ENCODE results near the gene COL25A1.
"Not testable (repeated sequence)": the region's sequence is repeated elsewhere in the genome, so short reads cannot be mapped to it uniquely, and the experiment has no call there.

Gene COL25A1

GRCh38 chr4:108940149-108940548 is 362.3 kb downstream of the COL25A1 start:
- no peaks in the 10 kb centered on the region for H4K20me1 ChIP-seq
- TF ChIP-seq Cebpa-rat (IDR thresholded peaks at IDR 0.05): no peak
- H3K4me2 ChIP-seq: no peak overlapping the region

GRCh38 chr4:108937066-108937465 is 365.4 kb downstream of the COL25A1 start:
- H3K4me3 ChIP-seq: no peak overlapping the region
- H3K4me2 ChIP-seq: no peak overlapping the region
- H3K9ac ChIP-seq: no peak overlapping the region
- no peaks in the 10 kb centered on the region for H3K9me3 ChIP-seq
- no peaks in the 10 kb centered on the region for H4K20me1 ChIP-seq
- H3K27ac ChIP-seq: no peak overlapping the region
- 0 out of 2 replicates have a peak, but pooled peaks cover 6% of the 10 kb centered on the region for H3K4me1 ChIP-seq
- H3K36me3 ChIP-seq: no peaks in the 10 kb centered on the region
- no peak for TF ChIP-seq Cebpa-rat (IDR thresholded peaks at IDR 0.05)
- H3K27me3 ChIP-seq: no peaks in the 10 kb centered on the region

More at GRCh38 chr4:108940149-108940548, 362.3 kb downstream of the COL25A1 start:
- Histone ChIP-seq H3K27ac (no peak overlapping the region), H3K4me1 (0 out of 2 replicates have a peak, but pooled peaks cover 6% of the 10 kb centered on the region), H3K4me3 (no peak overlapping the region), H3K27me3 (no peaks in the 10 kb centered on the region), H3K36me3 (no peaks in the 10 kb centered on the region), H3K9me3 (no peaks in the 10 kb centered on the region), H3K9ac (no peak overlapping the region)

- H4K20me1 ChIP-seq, H3K4me3 ChIP-seq, H3K9me3 ChIP-seq, H3K4me1 ChIP-seq, H3K9ac ChIP-seq, H3K27me3 ChIP-seq, H3K4me2 ChIP-seq, H3K36me3 ChIP-seq, H3K27ac ChIP-seq: not testable (repeated sequence)
Observed at GRCh38 chr4:108933925-108934324, 368.5 kb downstream of the COL25A1 start.

DNA sequence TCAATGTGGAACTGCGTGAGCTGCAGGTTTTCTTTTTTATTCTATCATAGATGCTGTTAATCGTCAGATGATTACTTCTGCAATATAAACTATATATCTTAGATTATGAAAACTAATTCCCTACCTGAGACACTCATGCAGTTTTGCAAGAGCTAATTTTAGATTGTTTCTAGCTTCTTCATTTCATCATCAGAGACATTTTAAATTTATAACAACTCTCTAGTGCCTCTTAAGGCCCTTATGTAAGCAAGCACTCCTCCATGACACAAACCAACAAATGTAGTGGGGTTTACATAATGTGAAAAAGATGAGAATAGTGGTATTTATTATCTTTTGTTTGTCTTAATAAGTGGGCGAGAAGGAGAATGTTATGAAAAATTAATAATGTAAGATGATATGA is 369.4 kb downstream of the COL25A1 start:
- Histone ChIP-seq H3K4me3 (no peak overlapping the region), H3K9me3 (no peaks in the 10 kb centered on the region), H3K36me3 (no peaks in the 10 kb centered on the region), H3K27ac (no peak overlapping the region), H3K27me3 (no peaks in the 10 kb centered on the region), H3K4me1 (no peaks in the 10 kb centered on the region), H3K9ac (no peak overlapping the region), H3K4me2 (no peak overlapping the region), H4K20me1 (no peaks in the 10 kb centered on the region)
- no peak for TF ChIP-seq Cebpa-rat (IDR thresholded peaks at IDR 0.05)

DNA sequence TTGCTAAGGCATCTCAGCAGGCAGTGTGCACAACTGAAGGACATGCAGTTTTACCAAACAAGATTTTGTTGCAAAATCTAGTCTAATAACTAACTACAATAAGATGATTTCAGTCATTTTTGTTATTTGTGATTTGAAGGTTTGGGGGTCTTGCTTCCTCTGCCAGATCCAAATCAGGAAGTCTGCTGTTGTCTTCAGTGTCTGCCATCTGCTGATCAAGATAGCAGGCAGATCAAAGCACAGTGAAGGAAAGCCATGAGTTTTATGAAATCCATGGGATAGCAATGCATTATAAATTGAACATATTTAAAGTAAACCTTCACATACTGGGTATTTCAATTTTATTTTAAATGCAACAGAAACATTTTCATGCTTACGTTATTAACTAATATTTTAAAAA is 370.5 kb downstream of the COL25A1 start:
- Histone ChIP-seq H3K27me3 (no peaks in the 10 kb centered on the region), H4K20me1 (no peaks in the 10 kb centered on the region), H3K9ac (no peak overlapping the region), H3K4me3 (no peak overlapping the region), H3K4me1 (no peaks in the 10 kb centered on the region), H3K27ac (no peak overlapping the region), H3K9me3 (no peaks in the 10 kb centered on the region), H3K4me2 (no peak overlapping the region), H3K36me3 (no peaks in the 10 kb centered on the region)
- no peak for TF ChIP-seq Cebpa-rat (IDR thresholded peaks at IDR 0.05)

DNA sequence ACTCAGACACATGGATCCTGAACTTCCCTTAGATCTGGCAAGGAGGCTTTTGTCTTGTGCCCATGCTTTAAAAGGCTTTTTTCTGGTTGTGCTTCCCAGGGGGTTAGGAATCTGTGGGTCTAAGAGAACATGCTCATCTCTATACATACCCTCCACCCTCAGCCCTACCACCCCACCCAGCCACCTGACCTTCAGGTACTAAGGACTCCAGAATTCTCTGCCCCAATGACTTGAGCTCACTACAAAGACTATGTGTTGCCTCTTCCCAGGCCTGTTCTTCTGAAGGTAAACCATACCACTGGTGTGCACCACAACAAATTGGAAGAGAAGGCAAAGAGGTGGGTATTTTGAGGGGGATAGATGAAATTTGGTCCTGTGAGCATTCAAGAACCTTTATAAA is 372.3 kb downstream of the COL25A1 start:
- H4K20me1 ChIP-seq: no peaks in the 10 kb centered on the region
- H3K36me3 ChIP-seq: no peaks in the 10 kb centered on the region
- no peak overlapping the region for H3K4me3 ChIP-seq
- H3K27ac ChIP-seq: no peak overlapping the region
- TF ChIP-seq Cebpa-rat (IDR thresholded peaks at IDR 0.05): no peak
- H3K4me2 ChIP-seq: no peak overlapping the region
- no peak overlapping the region for H3K9ac ChIP-seq
- no peaks in the 10 kb centered on the region for H3K9me3 ChIP-seq
- peaks cover 8% of the 10 kb centered on the region for H3K4me1 ChIP-seq
- no peaks in the 10 kb centered on the region for H3K27me3 ChIP-seq

- no peaks in the 10 kb centered on the region for H3K27me3 ChIP-seq
- H3K4me1 ChIP-seq: peaks cover 8% of the 10 kb centered on the region
- no peak overlapping the region for H3K9ac ChIP-seq
- no peak overlapping the region for H3K4me3 ChIP-seq
- H3K4me2 ChIP-seq: no peak overlapping the region
- H4K20me1 ChIP-seq: no peaks in the 10 kb centered on the region
- TF ChIP-seq Cebpa-rat (IDR thresholded peaks at IDR 0.05): no peak
- no peaks in the 10 kb centered on the region for H3K9me3 ChIP-seq
- H3K36me3 ChIP-seq: no peaks in the 10 kb centered on the region
- H3K27ac ChIP-seq: no peak overlapping the region
Observed at GRCh38 chr4:108926781-108927180, 375.7 kb downstream of the COL25A1 start.

- Histone ChIP-seq H3K9me3 (no peaks in the 10 kb centered on the region), H3K27ac (no peak overlapping the region), H3K4me1 (peaks cover 8% of the 10 kb centered on the region), H4K20me1 (no peaks in the 10 kb centered on the region), H3K4me3 (no peak overlapping the region), H3K36me3 (no peaks in the 10 kb centered on the region), H3K4me2 (peak overlapping the region; percentile 44), H3K27me3 (no peaks in the 10 kb centered on the region), H3K9ac (no peak overlapping the region)
- TF ChIP-seq Cebpa-rat (IDR thresholded peaks at IDR 0.05): no peak
Observed at GRCh38 chr4:108926061-108926460, 376.4 kb downstream of the COL25A1 start.

DNA sequence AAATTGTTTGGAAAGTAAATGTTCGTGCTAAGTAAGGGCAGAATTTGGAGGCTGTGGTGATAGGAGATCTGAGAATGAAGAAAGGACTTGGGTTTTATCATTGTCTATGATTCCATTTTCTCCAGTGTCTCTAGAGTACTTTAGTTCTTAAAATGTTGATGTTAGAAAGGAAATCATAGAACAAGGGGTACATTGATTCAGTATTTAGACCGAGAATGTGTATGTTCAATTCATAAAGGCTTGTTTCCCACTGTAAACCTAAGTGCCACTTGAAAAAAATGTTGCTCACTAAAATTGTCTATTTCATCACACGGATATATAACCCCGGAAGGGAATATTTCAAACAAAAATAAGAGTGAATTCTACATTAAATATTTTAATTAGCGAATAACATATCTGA is 380.3 kb downstream of the COL25A1 start:
- H3K4me3 ChIP-seq: no peak overlapping the region
- no peak overlapping the region for H3K27ac ChIP-seq
- no peaks in the 10 kb centered on the region for H4K20me1 ChIP-seq
- H3K9ac ChIP-seq: no peak overlapping the region
- peaks cover 8% of the 10 kb centered on the region for H3K4me1 ChIP-seq
- no peaks in the 10 kb centered on the region for H3K27me3 ChIP-seq
- no peak overlapping the region for H3K4me2 ChIP-seq
- no peaks in the 10 kb centered on the region for H3K9me3 ChIP-seq
- TF ChIP-seq Cebpa-rat (IDR thresholded peaks at IDR 0.05): no peak
- H3K36me3 ChIP-seq: no peaks in the 10 kb centered on the region

- Histone ChIP-seq H3K4me1 (no peaks in the 10 kb centered on the region; the same call in 1 of the 2 replicates), H3K36me3 (no peaks in the 10 kb centered on the region), H3K4me2 (no peak overlapping the region), H3K4me3 (no peak overlapping the region), H3K9me3 (no peaks in the 10 kb centered on the region), H3K27me3 (no peaks in the 10 kb centered on the region), H3K9ac (no peak overlapping the region), H3K27ac (no peak overlapping the region), H4K20me1 (no peaks in the 10 kb centered on the region)
- TF ChIP-seq Cebpa-rat (IDR thresholded peaks at IDR 0.05): no peak
Observed at GRCh38 chr4:108920395-108921087, 381.9 kb downstream of the COL25A1 start.

All from BLaER1 (cell line).